Small intestine (tissue), 7 donors: Measurements from ENCODE around the gene KSR2. TPM values are rescaled to one million over a fixed set of nuclear protein-coding genes. Genes with fewer than 3 reads are reported as not detected.
"Not testable (repeated sequence)": the region's sequence is repeated elsewhere in the genome, so short reads cannot be mapped to it uniquely, and the experiment has no call there.

Experiments used
- DNase-seq, 2 donors: peaks; one replicate each; pipeline versions ENCODE4 v3.0.0 to v3.0.0-alpha.2; 2013
- FAIRE-seq: peaks from 2 replicates; lab custom pipeline; 2012; peaks lifted over from hg19 to GRCh38; lab: Jason Lieb, UNC
- H3K27ac ChIP-seq, 3 donors: one replicate each; pipeline ENCODE4 v1.5.1; 2013; ENCODE audit warnings: low read length in 2 of 3, mild to moderate bottlenecking in 2 of 3, control low read depth in 1 of 3, inconsistent platforms in 1 of 3, low read depth in 1 of 3, moderate library complexity in 1 of 3
- H3K27me3 ChIP-seq, 3 donors: one replicate each; pipeline ENCODE4 v1.6.1; 2013; ENCODE audit warnings: low read length in 3 of 3, inconsistent platforms in 1 of 3; ENCODE audit not compliant: control insufficient read depth in 3 of 3, insufficient read depth in 3 of 3
- H3K36me3 ChIP-seq, 3 donors: one replicate each; pipeline ENCODE4 v1.6.1; 2013; ENCODE audit warnings: low read length in 3 of 3, inconsistent platforms in 1 of 3, low read depth in 1 of 3, mild to moderate bottlenecking in 1 of 3, moderate library complexity in 1 of 3; ENCODE audit not compliant: control insufficient read depth in 3 of 3, insufficient read depth in 2 of 3
- H3K4me1 ChIP-seq, 3 donors: one replicate each; pipeline ENCODE4 v1.6.1; 2013; ENCODE audit warnings: low read length in 2 of 3, inconsistent platforms in 1 of 3, low read depth in 1 of 3, mild to moderate bottlenecking in 1 of 3, moderate library complexity in 1 of 3; ENCODE audit not compliant: control insufficient read depth in 3 of 3, insufficient read depth in 2 of 3
- H3K4me3 ChIP-seq, 3 donors: one replicate each; pipeline ENCODE4 v1.5.1; 2013; ENCODE audit warnings: low read length in 3 of 3, control low read depth in 1 of 3, inconsistent platforms in 1 of 3, low read depth in 1 of 3, mild to moderate bottlenecking in 1 of 3, moderate library complexity in 1 of 3
- H3K9me3 ChIP-seq, 2 donors: one replicate each; pipeline ENCODE4 v1.6.1; 2013; ENCODE audit warnings: low read depth in 1 of 2, low read length in 1 of 2; ENCODE audit not compliant: control insufficient read depth in 2 of 2, insufficient read depth in 1 of 2
- whole genome bisulfite sequencing, 3 donors: extraction: QIAGEN DNeasy Blood & Tissue Kit; methylation state at CpG; one replicate each; pipeline ENCODE4 v1.1.7; 2013; 5-methylcytosine and 5-hydroxymethylcytosine counted together
- polyA plus RNA-seq, 4 donors: library from polyadenylated mRNA; stranded (reverse) in 3 of 4; unstranded in 1 of 4; fragments of 200-250 nt in 3 of 4; fragments of 120-200 nt in 1 of 4; gene quantifications; one replicate each; pipeline versions ENCODE4 v1.2.1 to v1.2.3, GENCODE V29; 2013
- donor health status: healthy with polysubstance abuse.
- donor health status: control.
- donor health status: control.
- donor health status: Bipolar disorder and iron deficiency.
- donor health status: healthy.

KSR2 gene
- polyA plus RNA-seq, 4 donors: 0.16 to 0.33 TPM; not detected in 2

DNA sequence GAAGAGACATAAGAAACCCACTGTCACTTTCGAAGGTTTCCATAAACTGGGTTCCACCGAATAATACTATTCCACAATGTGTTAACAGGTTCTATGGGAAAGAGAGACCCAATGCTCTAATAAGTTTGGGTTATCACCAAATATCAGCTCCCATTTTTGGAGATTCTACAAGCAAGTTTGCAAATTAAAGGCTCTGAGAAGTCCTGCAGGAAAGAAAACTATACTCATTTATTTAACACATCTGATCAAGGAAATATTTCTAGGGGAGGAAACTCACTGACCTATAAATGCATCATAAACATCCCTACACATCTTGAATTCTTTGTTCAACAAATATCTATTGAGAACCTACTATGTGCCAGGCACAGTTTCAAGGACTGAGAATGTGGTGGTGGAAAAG, 161.4 kb downstream of the KSR2 start:
- no peaks in the 10 kb centered on the region for H3K9me3 ChIP-seq
- H3K4me1 ChIP-seq: peaks cover 0 to 7% (median 3%) of the 10 kb centered on the region in 3 donors
- FAIRE-seq: no peak
- H3K27ac ChIP-seq: no peak overlapping the region
- H3K27me3 ChIP-seq: no peaks in the 10 kb centered on the region
- no peaks in the 10 kb centered on the region for H3K36me3 ChIP-seq
- H3K4me3 ChIP-seq: no peak overlapping the region
- no peak for DNase-seq
- 94 to 100% (median 98%) methylated on average over 2 of the region's 2 CpGs for WGBS, 3 donors

- no peak for DNase-seq
- H3K27me3 ChIP-seq: no peaks in the 10 kb centered on the region
- no peaks in the 10 kb centered on the region for H3K36me3 ChIP-seq
- H3K4me1 ChIP-seq: peaks cover 0 to 7% (median 3%) of the 10 kb centered on the region in 3 donors
- H3K27ac ChIP-seq: no peak overlapping the region
- no peak overlapping the region for H3K4me3 ChIP-seq
- 70 to 83% (median 81%) methylated on average over 7 of the region's 7 CpGs for WGBS, 3 donors
- FAIRE-seq: no peak
- no peaks in the 10 kb centered on the region for H3K9me3 ChIP-seq
Observed at GRCh38 chr12:117805865-117806264, 162.9 kb downstream of the KSR2 start.

GRCh38 chr12:117803001-117803400, 165.8 kb downstream of the KSR2 start:
- FAIRE-seq (no peak), DNase-seq (peak; percentile 92 to 96)
- H3K4me1 ChIP-seq: peaks cover 0 to 7% (median 3%) of the 10 kb centered on the region in 3 donors
- 13 to 47% (median 20%) methylated on average over 6 of the region's 6 CpGs for WGBS, 3 donors
- no peaks in the 10 kb centered on the region for H3K9me3 ChIP-seq
- H3K27me3 ChIP-seq: no peaks in the 10 kb centered on the region
- peak overlapping the region in 2 of 3 donors; percentile 37 to 69 for H3K27ac ChIP-seq
- H3K36me3 ChIP-seq: no peaks in the 10 kb centered on the region
- H3K4me3 ChIP-seq: no peak overlapping the region

- not testable (repeated sequence) for H3K27me3 ChIP-seq, H3K4me1 ChIP-seq, H3K27ac ChIP-seq, FAIRE-seq, H3K36me3 ChIP-seq, DNase-seq, H3K4me3 ChIP-seq, H3K9me3 ChIP-seq
- 90 to 93% (median 91%) methylated on average over 6 of the region's 6 CpGs for WGBS, 3 donors
Observed at GRCh38 chr12:117800711-117801110, 168.1 kb downstream of the KSR2 start.

DNA sequence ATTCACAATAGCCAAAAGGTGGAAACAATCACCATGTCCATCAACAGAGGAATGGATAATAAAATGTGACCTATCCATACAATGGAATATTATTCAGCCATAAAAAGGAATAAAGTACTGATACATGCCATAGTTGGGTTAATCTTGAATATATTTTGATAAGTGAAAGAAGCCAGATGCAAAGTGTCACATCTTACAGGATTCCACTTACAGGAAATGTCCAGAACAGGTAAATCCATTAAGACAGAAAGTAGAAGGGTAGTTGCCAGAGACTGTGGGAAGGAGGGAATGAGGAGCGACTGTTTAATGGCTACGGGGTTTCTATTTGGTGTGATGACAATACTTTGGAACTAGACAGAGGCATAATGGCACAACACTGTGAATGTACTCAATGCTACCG, 171.6 kb downstream of the KSR2 start:
- DNase-seq (no peak), FAIRE-seq (no peak)
- Histone ChIP-seq H3K27ac (no peak overlapping the region), H3K9me3 (no peaks in the 10 kb centered on the region), H3K4me3 (no peak overlapping the region), H3K27me3 (no peaks in the 10 kb centered on the region), H3K4me1 (no peaks in the 10 kb centered on the region), H3K36me3 (no peaks in the 10 kb centered on the region)
- WGBS, 3 donors: 95 to 98% (median 96%) methylated on average over 3 of the region's 3 CpGs

DNA sequence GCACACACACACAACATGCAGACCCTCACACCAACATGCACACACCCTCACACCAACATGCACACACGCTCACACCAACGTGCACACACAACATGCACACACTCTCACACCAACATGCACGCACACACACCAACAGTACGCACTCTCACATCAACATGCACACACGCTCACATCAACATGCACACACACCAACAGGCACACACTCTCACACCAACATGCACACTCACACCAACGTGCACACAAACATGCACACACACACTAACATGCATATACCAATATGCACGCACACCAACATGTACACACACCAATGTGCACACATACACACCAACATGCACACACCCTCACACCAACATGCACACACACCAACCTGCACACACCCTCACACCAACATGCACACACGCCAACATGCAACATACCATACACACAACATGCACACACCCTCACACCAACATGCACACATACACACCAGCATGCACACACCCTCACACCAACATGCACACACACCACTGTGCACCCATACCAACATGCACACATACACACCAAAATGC, 175.8 kb downstream of the KSR2 start:
- FAIRE-seq (no peak), DNase-seq (no peak)
- Histone ChIP-seq H3K4me1 (no peaks in the 10 kb centered on the region), H3K4me3 (no peak overlapping the region), H3K27me3 (no peaks in the 10 kb centered on the region), H3K27ac (no peak overlapping the region), H3K9me3 (no peaks in the 10 kb centered on the region), H3K36me3 (no peaks in the 10 kb centered on the region)
- 90 to 95% (median 95%) methylated on average over 8 of the region's 8 CpGs for WGBS, 3 donors

- H3K4me3 ChIP-seq: no peak overlapping the region
- 81 to 87% (median 86%) methylated on average over 4 of the region's 4 CpGs for WGBS, 3 donors
- H3K36me3 ChIP-seq: no peaks in the 10 kb centered on the region
- H3K27ac ChIP-seq: no peak overlapping the region
- DNase-seq: no peak
- H3K9me3 ChIP-seq: no peaks in the 10 kb centered on the region
- H3K4me1 ChIP-seq: no peaks in the 10 kb centered on the region
- FAIRE-seq: no peak
- no peaks in the 10 kb centered on the region for H3K27me3 ChIP-seq
Observed at GRCh38 chr12:117792471-117792870, 176.3 kb downstream of the KSR2 start.

- DNase-seq (no peak), FAIRE-seq (no peak)
- no peak overlapping the region for H3K4me3 ChIP-seq
- no peaks in the 10 kb centered on the region for H3K4me1 ChIP-seq
- WGBS, 3 donors: 50 to 60% (median 52%) methylated on average over 2 of the region's 2 CpGs
- no peaks in the 10 kb centered on the region for H3K27me3 ChIP-seq
- no peaks in the 10 kb centered on the region for H3K9me3 ChIP-seq
- H3K27ac ChIP-seq: no peak overlapping the region
- no peaks in the 10 kb centered on the region for H3K36me3 ChIP-seq
Observed at GRCh38 chr12:117790948-117791347, 177.8 kb downstream of the KSR2 start.

- no peaks in the 10 kb centered on the region for H3K36me3 ChIP-seq
- no peak overlapping the region for H3K4me3 ChIP-seq
- no peaks in the 10 kb centered on the region for H3K4me1 ChIP-seq
- no peaks in the 10 kb centered on the region for H3K27me3 ChIP-seq
- no peak for FAIRE-seq
- no peaks in the 10 kb centered on the region for H3K9me3 ChIP-seq
- H3K27ac ChIP-seq: no peak overlapping the region
- 54 to 78% (median 71%) methylated on average over 2 of the region's 2 CpGs for WGBS, 3 donors
- no peak for DNase-seq
Observed at GRCh38 chr12:117790198-117790597, 178.6 kb downstream of the KSR2 start.
